Body of pancreas (tissue), 4 donors: ENCODE measurements around the gene STOML1.
A peak's percentile ranks its signal among the peaks of the same experiment; 100 is the strongest.

Experiments used
- CTCF ChIP-seq, 7 experiments: fragments of 450-650 bp in 4 of 7; fragments of 200-600 bp in 3 of 7; sonication (generic) in 3 of 7; IDR thresholded peaks; one replicate each; pipeline ENCODE4 v1.5.1; 2016 to 2019; ENCODE audit warnings: antibody characterized with exemption in 7 of 7
- POLR2A ChIP-seq, 3 donors: fragments of 450-650 bp; IDR thresholded peaks; one replicate each; pipeline ENCODE4 v1.6.1; 2016; ENCODE audit warnings: antibody characterized with exemption in 3 of 3, mild to moderate bottlenecking in 2 of 3

GRCh38 chr15:73964736-73965093 lies 27.4 kb downstream of the STOML1 start:
- TF ChIP-seq CTCF (IDR thresholded peaks at IDR 0.05) (peak; percentile 84 to 97 (median 94)), POLR2A (IDR thresholded peaks at IDR 0.05) (no peak)
